SK-N-SH (cell line): ENCODE results near the gene ELAVL4. TPM values are rescaled to one million over a fixed set of nuclear protein-coding genes. Genes with fewer than 3 reads are reported as not detected.

Experiments used
- ELF1 ChIP-seq: IDR thresholded peaks from 2 replicates; pipeline ENCODE4 v1.4.0; 2012
- EP300 ChIP-seq, 2 experiments: IDR thresholded peaks; 2 replicates each; pipeline versions ENCODE4 v1.4.0 to v1.6.1; 2012; ENCODE audit warnings: borderline replicate concordance in 1 of 2, low read depth in 1 of 2, low read length in 1 of 2
- EZH2phosphoT487 ChIP-seq: fragments of 200-600 bp; sonication (generic); IDR thresholded peaks from 2 replicates; pipeline ENCODE4 v1.6.1; 2017; ENCODE audit warnings: low read depth, mixed run types, mild to moderate bottlenecking, antibody characterized with exemption, moderate library complexity, borderline replicate concordance
- FOSL2 ChIP-seq: IDR thresholded peaks from 2 replicates; pipeline ENCODE4 v1.4.0; 2012; ENCODE audit warnings: low read depth, mild to moderate bottlenecking, moderate library complexity, borderline replicate concordance
- FOXM1 ChIP-seq: IDR thresholded peaks from 2 replicates; pipeline ENCODE4 v1.4.0; 2012; ENCODE audit warnings: low read depth, mild to moderate bottlenecking
- GABPA ChIP-seq: IDR thresholded peaks from 2 replicates; pipeline ENCODE4 v1.4.0; 2012; ENCODE audit warnings: low read depth, mild to moderate bottlenecking
- GATA2 ChIP-seq: sonication (generic); formaldehyde crosslinking; IDR thresholded peaks from 2 replicates; pipeline ENCODE4 v1.5.0; 2020; ENCODE audit warnings: mild to moderate bottlenecking, missing genetic modification reagents
- JUND ChIP-seq: IDR thresholded peaks from 2 replicates; pipeline ENCODE4 v1.4.0; 2012
- MEF2A ChIP-seq: IDR thresholded peaks from 2 replicates; pipeline ENCODE4 v1.4.0; 2012; ENCODE audit warnings: low read depth, borderline replicate concordance
- MXI1 ChIP-seq: IDR thresholded peaks from 2 replicates; pipeline ENCODE4 v1.6.1; 2012; ENCODE audit warnings: mild to moderate bottlenecking, low read depth, low read length, improper control_type of control experiment
- NFIC ChIP-seq: IDR thresholded peaks from 2 replicates; pipeline ENCODE4 v1.4.0; 2012; ENCODE audit warnings: borderline replicate concordance
- POLR2AphosphoS5 ChIP-seq: IDR thresholded peaks from 2 replicates; pipeline ENCODE4 v1.6.1; 2012; ENCODE audit warnings: low read depth, low read length
- RCOR1 ChIP-seq: fragments of 150-350 bp; IDR thresholded peaks from 2 replicates; pipeline ENCODE4 v1.6.1; 2017; ENCODE audit warnings: antibody characterized with exemption, low read length
- RXRA ChIP-seq: IDR thresholded peaks from 2 replicates; pipeline ENCODE4 v1.4.0; 2012; ENCODE audit warnings: low read depth, mild to moderate bottlenecking, borderline replicate concordance
- TCF12 ChIP-seq: IDR thresholded peaks from 2 replicates; pipeline ENCODE4 v1.4.0; 2012
- TEAD4 ChIP-seq: IDR thresholded peaks from 2 replicates; pipeline ENCODE4 v1.4.0; 2012; ENCODE audit warnings: mild to moderate bottlenecking, borderline replicate concordance; ENCODE audit not compliant: insufficient read depth
- YY1 ChIP-seq: IDR thresholded peaks from 2 replicates; pipeline ENCODE4 v1.4.0; 2012; ENCODE audit warnings: low read depth, mild to moderate bottlenecking
- polyA plus RNA-seq, 3 experiments: library from polyadenylated mRNA; depleted of rRNA; stranded (reverse); fragments of >200 nt; gene quantifications; 2 replicates each; pipeline ENCODE4 v1.2.3, GENCODE V29; 2012
- TF ChIP-seq, protein P1 (sequence below): IDR thresholded peaks from 2 replicates; pipeline ENCODE4 v1.6.1; 2012; ENCODE audit warnings: mild to moderate bottlenecking, low read depth, low read length, moderate library complexity
- TF ChIP-seq, protein P2 (sequence below): fragments of 200-600 bp; sonication (generic); IDR thresholded peaks from 2 replicates; pipeline ENCODE4 v1.6.1; 2017; ENCODE audit warnings: antibody characterized with exemption, mild to moderate bottlenecking, moderate library complexity
- TF ChIP-seq, protein P3 (sequence below): IDR thresholded peaks from 2 replicates; pipeline ENCODE4 v1.4.0; 2012; ENCODE audit warnings: low read depth, borderline replicate concordance

ELAVL4 gene
- polyA plus RNA-seq, 1 of the 3 experiments (the other 2 are of a cell fraction): 2.7 TPM

DNA sequence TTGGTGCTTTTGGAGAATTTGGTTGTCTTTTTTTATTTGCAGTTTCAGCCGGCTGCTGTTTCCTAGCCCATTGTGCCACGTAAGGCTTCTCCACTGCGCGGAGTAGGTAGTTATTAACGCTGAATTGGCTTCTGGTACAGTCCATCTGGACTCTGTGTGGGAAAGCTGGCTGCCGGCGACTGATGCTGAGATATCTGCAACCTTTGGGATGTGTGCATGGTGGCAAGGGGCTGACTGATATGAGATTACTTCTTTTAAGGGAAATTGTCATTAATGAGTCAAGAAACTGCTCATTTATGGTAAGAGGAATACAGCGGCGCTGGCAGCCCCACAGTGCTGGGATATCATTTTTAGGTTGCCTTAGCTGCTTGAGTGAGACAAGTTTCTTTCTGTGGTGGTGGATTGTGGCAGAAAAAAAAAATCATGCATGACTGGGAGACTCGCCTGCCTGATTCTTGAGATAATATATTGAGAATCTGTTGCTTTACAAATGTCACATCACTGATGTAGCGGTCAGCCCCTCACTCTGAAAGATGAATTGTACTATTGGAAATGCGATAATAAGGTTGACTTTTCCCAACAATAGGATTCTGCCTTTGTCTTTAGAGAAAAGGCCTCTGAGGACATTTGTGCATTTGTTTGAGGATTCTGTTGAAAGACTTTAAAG lies 2.5 kb upstream of the ELAVL4 start (continued):
- TF ChIP-seq, protein P1, sequence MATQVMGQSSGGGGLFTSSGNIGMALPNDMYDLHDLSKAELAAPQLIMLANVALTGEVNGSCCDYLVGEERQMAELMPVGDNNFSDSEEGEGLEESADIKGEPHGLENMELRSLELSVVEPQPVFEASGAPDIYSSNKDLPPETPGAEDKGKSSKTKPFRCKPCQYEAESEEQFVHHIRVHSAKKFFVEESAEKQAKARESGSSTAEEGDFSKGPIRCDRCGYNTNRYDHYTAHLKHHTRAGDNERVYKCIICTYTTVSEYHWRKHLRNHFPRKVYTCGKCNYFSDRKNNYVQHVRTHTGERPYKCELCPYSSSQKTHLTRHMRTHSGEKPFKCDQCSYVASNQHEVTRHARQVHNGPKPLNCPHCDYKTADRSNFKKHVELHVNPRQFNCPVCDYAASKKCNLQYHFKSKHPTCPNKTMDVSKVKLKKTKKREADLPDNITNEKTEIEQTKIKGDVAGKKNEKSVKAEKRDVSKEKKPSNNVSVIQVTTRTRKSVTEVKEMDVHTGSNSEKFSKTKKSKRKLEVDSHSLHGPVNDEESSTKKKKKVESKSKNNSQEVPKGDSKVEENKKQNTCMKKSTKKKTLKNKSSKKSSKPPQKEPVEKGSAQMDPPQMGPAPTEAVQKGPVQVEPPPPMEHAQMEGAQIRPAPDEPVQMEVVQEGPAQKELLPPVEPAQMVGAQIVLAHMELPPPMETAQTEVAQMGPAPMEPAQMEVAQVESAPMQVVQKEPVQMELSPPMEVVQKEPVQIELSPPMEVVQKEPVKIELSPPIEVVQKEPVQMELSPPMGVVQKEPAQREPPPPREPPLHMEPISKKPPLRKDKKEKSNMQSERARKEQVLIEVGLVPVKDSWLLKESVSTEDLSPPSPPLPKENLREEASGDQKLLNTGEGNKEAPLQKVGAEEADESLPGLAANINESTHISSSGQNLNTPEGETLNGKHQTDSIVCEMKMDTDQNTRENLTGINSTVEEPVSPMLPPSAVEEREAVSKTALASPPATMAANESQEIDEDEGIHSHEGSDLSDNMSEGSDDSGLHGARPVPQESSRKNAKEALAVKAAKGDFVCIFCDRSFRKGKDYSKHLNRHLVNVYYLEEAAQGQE: no peak
- TF ChIP-seq ELF1 (no peak), RCOR1 (peak; percentile 74), RXRA (no peak), EP300 (IDR thresholded peaks at IDR 0.05; ENCODE audit: borderline replicate concordance in 1 of 2, low read depth in 1 of 2, low read length in 1 of 2) (peak in 1 of 2 experiments; percentile 88; a peak in 2 of 4 replicates), POLR2AphosphoS5 (no peak), YY1 (no peak), FOSL2 (no peak), FOXM1 (no peak), GATA2 (CRISPR knock-in tag) (peak; percentile 96), GABPA (no peak), EZH2phosphoT487 (no peak), MEF2A (no peak), JUND (no peak), TEAD4 (no peak), NFIC (no peak), MXI1 (peak; percentile 60), TCF12 (0 out of 2 replicates have a peak, but pooled peaks have one; percentile 28)
- TF ChIP-seq, protein P2, sequence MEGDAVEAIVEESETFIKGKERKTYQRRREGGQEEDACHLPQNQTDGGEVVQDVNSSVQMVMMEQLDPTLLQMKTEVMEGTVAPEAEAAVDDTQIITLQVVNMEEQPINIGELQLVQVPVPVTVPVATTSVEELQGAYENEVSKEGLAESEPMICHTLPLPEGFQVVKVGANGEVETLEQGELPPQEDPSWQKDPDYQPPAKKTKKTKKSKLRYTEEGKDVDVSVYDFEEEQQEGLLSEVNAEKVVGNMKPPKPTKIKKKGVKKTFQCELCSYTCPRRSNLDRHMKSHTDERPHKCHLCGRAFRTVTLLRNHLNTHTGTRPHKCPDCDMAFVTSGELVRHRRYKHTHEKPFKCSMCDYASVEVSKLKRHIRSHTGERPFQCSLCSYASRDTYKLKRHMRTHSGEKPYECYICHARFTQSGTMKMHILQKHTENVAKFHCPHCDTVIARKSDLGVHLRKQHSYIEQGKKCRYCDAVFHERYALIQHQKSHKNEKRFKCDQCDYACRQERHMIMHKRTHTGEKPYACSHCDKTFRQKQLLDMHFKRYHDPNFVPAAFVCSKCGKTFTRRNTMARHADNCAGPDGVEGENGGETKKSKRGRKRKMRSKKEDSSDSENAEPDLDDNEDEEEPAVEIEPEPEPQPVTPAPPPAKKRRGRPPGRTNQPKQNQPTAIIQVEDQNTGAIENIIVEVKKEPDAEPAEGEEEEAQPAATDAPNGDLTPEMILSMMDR: no peak
- TF ChIP-seq, protein P3, sequence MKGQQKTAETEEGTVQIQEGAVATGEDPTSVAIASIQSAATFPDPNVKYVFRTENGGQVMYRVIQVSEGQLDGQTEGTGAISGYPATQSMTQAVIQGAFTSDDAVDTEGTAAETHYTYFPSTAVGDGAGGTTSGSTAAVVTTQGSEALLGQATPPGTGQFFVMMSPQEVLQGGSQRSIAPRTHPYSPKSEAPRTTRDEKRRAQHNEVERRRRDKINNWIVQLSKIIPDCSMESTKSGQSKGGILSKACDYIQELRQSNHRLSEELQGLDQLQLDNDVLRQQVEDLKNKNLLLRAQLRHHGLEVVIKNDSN: no peak
